DOHH2 (cell line): ENCODE measurements around the gene UBASH3B.

Experiments used
- H3F3A ChIP-seq: fragments of 200-600 bp; sonication (generic), shearing (Covaris generic); 2 replicates; pipeline ENCODE4 v1.6.0; 2016; ENCODE audit warnings: antibody characterized with exemption, mild to moderate bottlenecking; ENCODE audit not compliant: control insufficient read depth, insufficient read depth
- H3K27ac ChIP-seq: fragments of 200-600 bp; sonication (generic); 2 replicates; pipeline ENCODE4 v1.5.1; 2014; ENCODE audit warnings: low read depth, mild to moderate bottlenecking, low read length, moderate library complexity
- H3K27me3 ChIP-seq: fragments of 200-600 bp; sonication (generic); 2 replicates; pipeline ENCODE4 v1.6.1; 2014; ENCODE audit warnings: mild to moderate bottlenecking, low read length, mixed read lengths; ENCODE audit not compliant: control insufficient read depth
- H3K36me3 ChIP-seq: fragments of 200-600 bp; sonication (generic); 2 replicates; pipeline ENCODE4 v1.6.1; 2014; ENCODE audit warnings: mild to moderate bottlenecking, low read length, moderate library complexity, mixed read lengths; ENCODE audit not compliant: control insufficient read depth
- H3K4me1 ChIP-seq: fragments of 200-600 bp; sonication (generic); 2 replicates; pipeline ENCODE4 v1.6.1; 2014; ENCODE audit warnings: mild to moderate bottlenecking, low read length, mixed read lengths; ENCODE audit not compliant: control insufficient read depth
- H3K4me2 ChIP-seq: fragments of 200-600 bp; sonication (generic); 2 replicates; pipeline ENCODE4 v1.6.0; 2014; ENCODE audit warnings: mild to moderate bottlenecking, low read length, moderate library complexity
- H3K4me3 ChIP-seq: fragments of 200-600 bp; sonication (generic); 2 replicates; pipeline ENCODE4 v1.5.1; 2014; ENCODE audit warnings: mild to moderate bottlenecking, low read length, mixed read lengths
- H3K79me2 ChIP-seq: fragments of 200-600 bp; sonication (generic); 2 replicates; pipeline ENCODE4 v1.6.1; 2014; ENCODE audit warnings: mild to moderate bottlenecking, low read length, mixed read lengths; ENCODE audit not compliant: control insufficient read depth
- H3K9me2 ChIP-seq: fragments of 200-600 bp; sonication (generic); replicated peaks from 2 replicates; pipeline ENCODE4 v1.6.1; 2014; ENCODE audit warnings: mild to moderate bottlenecking, low read length, mixed read lengths; ENCODE audit not compliant: control insufficient read depth
- H3K9me3 ChIP-seq: fragments of 200-600 bp; sonication (generic); 2 replicates; pipeline ENCODE4 v1.6.1; 2014; ENCODE audit warnings: antibody characterized with exemption, low read length, mixed read lengths; ENCODE audit not compliant: control insufficient read depth, insufficient read depth
- H4K20me1 ChIP-seq: fragments of 200-600 bp; sonication (generic); 2 replicates; pipeline ENCODE4 v1.6.0; 2014; ENCODE audit warnings: low read depth, mild to moderate bottlenecking, antibody characterized with exemption, low read length, moderate library complexity; ENCODE audit not compliant: control insufficient read depth, insufficient read depth
- CTCF ChIP-seq: fragments of 200-600 bp; sonication (generic); IDR thresholded peaks from one replicate; pipeline ENCODE4 v1.5.1; 2014; ENCODE audit warnings: antibody characterized with exemption, mild to moderate bottlenecking, low read depth, low read length; ENCODE audit not compliant: poor library complexity, severe bottlenecking
- EZH2phosphoT487 ChIP-seq: fragments of 200-600 bp; sonication (generic); IDR thresholded peaks from 2 replicates; pipeline ENCODE4 v1.6.1; 2017; ENCODE audit warnings: borderline replicate concordance, mild to moderate bottlenecking, antibody characterized with exemption, low read length, moderate library complexity, mixed read lengths

Gene UBASH3B

GRCh38 chr11:122789907-122790306 lies 134.4 kb downstream of the UBASH3B start:
- no peaks in the 10 kb centered on the region for H3K27me3 ChIP-seq
- H3K4me2 ChIP-seq, result no peak overlapping the region
- H4K20me1 ChIP-seq, result no peaks in the 10 kb centered on the region
- H3K4me1 ChIP-seq, result peaks cover 12% of the 10 kb centered on the region
- no peaks in the 10 kb centered on the region for H3K9me2 ChIP-seq
- no peaks in the 10 kb centered on the region for H3K9me3 ChIP-seq
- peaks cover 14% of the 10 kb centered on the region; the same call in 1 of the 2 replicates for H3K36me3 ChIP-seq
- no peak overlapping the region for H3K4me3 ChIP-seq
- no peaks in the 10 kb centered on the region for H3K79me2 ChIP-seq
- TF ChIP-seq CTCF (no peak), EZH2phosphoT487 (no peak)
- no peaks in the 10 kb centered on the region for H3F3A ChIP-seq
- no peak overlapping the region for H3K27ac ChIP-seq

GRCh38 chr11:122791411-122791810 lies 135.9 kb downstream of the UBASH3B start:
- Histone ChIP-seq H3K36me3 (peaks cover 20% of the 10 kb centered on the region), H3K27ac (no peak overlapping the region), H3K9me2 (no peaks in the 10 kb centered on the region), H3K79me2 (no peaks in the 10 kb centered on the region), H3K4me1 (peaks cover 12% of the 10 kb centered on the region), H3K27me3 (no peaks in the 10 kb centered on the region), H3K4me2 (no peak overlapping the region), H4K20me1 (no peaks in the 10 kb centered on the region), H3K4me3 (no peak overlapping the region), H3K9me3 (no peaks in the 10 kb centered on the region), H3F3A (no peaks in the 10 kb centered on the region)
- TF ChIP-seq CTCF (no peak), EZH2phosphoT487 (no peak)

GRCh38 chr11:122791836-122792235 lies 136.3 kb downstream of the UBASH3B start:
- no peaks in the 10 kb centered on the region for H3K79me2 ChIP-seq
- no peak overlapping the region for H3K4me2 ChIP-seq
- no peak overlapping the region for H3K4me3 ChIP-seq
- H3F3A ChIP-seq, result no peaks in the 10 kb centered on the region
- H3K9me3 ChIP-seq, result no peaks in the 10 kb centered on the region
- H4K20me1 ChIP-seq, result no peaks in the 10 kb centered on the region
- no peak overlapping the region for H3K27ac ChIP-seq
- no peaks in the 10 kb centered on the region for H3K27me3 ChIP-seq
- TF ChIP-seq CTCF (no peak), EZH2phosphoT487 (no peak)
- H3K9me2 ChIP-seq, result no peaks in the 10 kb centered on the region
- peaks cover 12% of the 10 kb centered on the region for H3K4me1 ChIP-seq
- peaks cover 25% of the 10 kb centered on the region for H3K36me3 ChIP-seq

- H3K27me3 ChIP-seq, result no peaks in the 10 kb centered on the region
- peaks cover 35% of the 10 kb centered on the region for H3K36me3 ChIP-seq
- H3K4me3 ChIP-seq, result no peak overlapping the region
- no peak overlapping the region for H3K4me2 ChIP-seq
- no peaks in the 10 kb centered on the region for H3K9me2 ChIP-seq
- TF ChIP-seq EZH2phosphoT487 (no peak), CTCF (no peak)
- H3K27ac ChIP-seq, result no peak overlapping the region
- no peaks in the 10 kb centered on the region for H3K9me3 ChIP-seq
- H3F3A ChIP-seq, result no peaks in the 10 kb centered on the region
- no peaks in the 10 kb centered on the region for H3K79me2 ChIP-seq
- H4K20me1 ChIP-seq, result no peaks in the 10 kb centered on the region
- H3K4me1 ChIP-seq, result no peaks in the 10 kb centered on the region
Observed at GRCh38 chr11:122793515-122793914, 138.0 kb downstream of the UBASH3B start.
